SK-N-SH treated with all-trans-retinoic acid at 6 μM for 48 hours (cell line): ENCODE results near the gene TRABD2B.

ENCODE experiments used
- ATAC-seq: fragments of 200-7000 bp; cut with Tn5 transposase; 3 replicates; pipeline ENCODE4 v1.9.1; 2020; ENCODE audit warnings: mild to moderate bottlenecking, moderate library complexity
- BACH2 ChIP-seq: fragments of 250-450 bp; sonication (Bioruptor Pico); IDR thresholded peaks from 2 replicates; pipeline ENCODE4 v1.9.0; 2021; ENCODE audit warnings: mild to moderate bottlenecking, borderline replicate concordance
- CSDC2 ChIP-seq: fragments of 250-450 bp; sonication (Bioruptor Pico); IDR thresholded peaks from 2 replicates; pipeline ENCODE4 v1.5.0; 2020; ENCODE audit warnings: mild to moderate bottlenecking, moderate library complexity
- ESRRG ChIP-seq: fragments of 250-450 bp; sonication (Bioruptor Pico); IDR thresholded peaks from 2 replicates; pipeline ENCODE4 v1.6.1; 2021; ENCODE audit warnings: mild to moderate bottlenecking
- GLIS3 ChIP-seq: fragments of 250-450 bp; sonication (Bioruptor Pico); IDR thresholded peaks from 2 replicates; pipeline ENCODE4 v1.5.0; 2020; ENCODE audit warnings: mild to moderate bottlenecking, moderate library complexity
- ISL1 ChIP-seq: fragments of 250-450 bp; sonication (Bioruptor Pico); IDR thresholded peaks from 2 replicates; pipeline ENCODE4 v2.1.2; 2022; ENCODE audit warnings: mild to moderate bottlenecking, moderate library complexity
- OSR1 ChIP-seq: fragments of 250-450 bp; sonication (Bioruptor Pico); IDR thresholded peaks from 2 replicates; pipeline ENCODE4 v1.8.0; 2022; ENCODE audit warnings: moderate library complexity, mild to moderate bottlenecking, inconsistent platforms
- PPARA ChIP-seq: fragments of 250-450 bp; sonication (Bioruptor Pico); IDR thresholded peaks from 2 replicates; pipeline ENCODE4 v1.5.0; 2020; ENCODE audit warnings: mild to moderate bottlenecking, borderline replicate concordance
- RARB ChIP-seq: fragments of 250-450 bp; sonication (Bioruptor Pico); IDR thresholded peaks from 2 replicates; pipeline ENCODE4 v1.8.0; 2021; ENCODE audit warnings: mild to moderate bottlenecking, moderate library complexity
- TCF4 ChIP-seq: fragments of 250-450 bp; sonication (Bioruptor Pico); IDR thresholded peaks from 2 replicates; pipeline ENCODE4 v1.8.0; 2021; ENCODE audit warnings: mild to moderate bottlenecking, moderate library complexity, borderline replicate concordance
- TOX ChIP-seq: fragments of 250-450 bp; sonication (Bioruptor Pico); IDR thresholded peaks from 2 replicates; pipeline ENCODE4 v1.8.0; 2021; ENCODE audit warnings: mild to moderate bottlenecking, moderate library complexity, borderline replicate concordance
- TSHZ2 ChIP-seq: fragments of 250-450 bp; sonication (Bioruptor Pico); IDR thresholded peaks from 2 replicates; pipeline ENCODE4 v1.5.0; 2020; ENCODE audit warnings: mild to moderate bottlenecking, moderate library complexity
- ZC3H10 ChIP-seq: fragments of 250-450 bp; sonication (Bioruptor Pico); IDR thresholded peaks from 2 replicates; pipeline ENCODE4 v1.5.1; 2021; ENCODE audit warnings: mild to moderate bottlenecking, moderate library complexity
- ZFP30 ChIP-seq: fragments of 450-650 bp; formaldehyde crosslinking; IDR thresholded peaks from 2 replicates; pipeline ENCODE4 v1.5.0; 2022; ENCODE audit warnings: mild to moderate bottlenecking, moderate library complexity
- ZNF565 ChIP-seq: fragments of 450-650 bp; formaldehyde crosslinking; conservative IDR thresholded peaks from 2 replicates; pipeline ENCODE4 v1.5.0; 2020; ENCODE audit warnings: low read depth, mild to moderate bottlenecking, moderate library complexity
- ZNF8 ChIP-seq: fragments of 450-650 bp; formaldehyde crosslinking; IDR thresholded peaks from 2 replicates; pipeline ENCODE4 v1.5.0; 2020; ENCODE audit warnings: mild to moderate bottlenecking, moderate library complexity
- TF ChIP-seq, protein P1 (sequence below): fragments of 250-450 bp; sonication (Bioruptor Pico); IDR thresholded peaks from 2 replicates; pipeline ENCODE4 v1.8.0; 2021; ENCODE audit warnings: low read depth, mild to moderate bottlenecking, moderate library complexity, borderline replicate concordance
- TF ChIP-seq, protein P2 (sequence below): fragments of 250-450 bp; sonication (Bioruptor Pico); IDR thresholded peaks from 2 replicates; pipeline ENCODE4 v1.8.0; 2020; ENCODE audit warnings: mild to moderate bottlenecking, moderate library complexity, borderline replicate concordance
- TF ChIP-seq, protein P3 (sequence below): fragments of 250-450 bp; sonication (Bioruptor Pico); IDR thresholded peaks from 2 replicates; pipeline ENCODE4 v1.5.1; 2021; ENCODE audit warnings: mild to moderate bottlenecking, moderate library complexity
- TF ChIP-seq, protein P4 (sequence below): fragments of 250-450 bp; sonication (Bioruptor Pico); IDR thresholded peaks from 2 replicates; pipeline ENCODE4 v1.5.1; 2020; ENCODE audit warnings: low read depth, mild to moderate bottlenecking, moderate library complexity

TRABD2B gene

GRCh38 chr1:47751193-47751592 is 246.0 kb downstream of the TRABD2B start (continued):
- TF ChIP-seq ZFP30 (CRISPR knock-in tag) (no peak), ZC3H10 (no peak), OSR1 (CRISPR knock-in tag) (no peak)
- TF ChIP-seq, protein P1, sequence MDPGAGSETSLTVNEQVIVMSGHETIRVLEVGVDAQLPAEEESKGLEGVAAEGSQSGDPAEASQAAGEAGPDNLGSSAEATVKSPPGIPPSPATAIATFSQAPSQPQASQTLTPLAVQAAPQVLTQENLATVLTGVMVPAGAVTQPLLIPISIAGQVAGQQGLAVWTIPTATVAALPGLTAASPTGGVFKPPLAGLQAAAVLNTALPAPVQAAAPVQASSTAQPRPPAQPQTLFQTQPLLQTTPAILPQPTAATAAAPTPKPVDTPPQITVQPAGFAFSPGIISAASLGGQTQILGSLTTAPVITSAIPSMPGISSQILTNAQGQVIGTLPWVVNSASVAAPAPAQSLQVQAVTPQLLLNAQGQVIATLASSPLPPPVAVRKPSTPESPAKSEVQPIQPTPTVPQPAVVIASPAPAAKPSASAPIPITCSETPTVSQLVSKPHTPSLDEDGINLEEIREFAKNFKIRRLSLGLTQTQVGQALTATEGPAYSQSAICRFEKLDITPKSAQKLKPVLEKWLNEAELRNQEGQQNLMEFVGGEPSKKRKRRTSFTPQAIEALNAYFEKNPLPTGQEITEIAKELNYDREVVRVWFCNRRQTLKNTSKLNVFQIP = no peak

- no peak for ATAC-seq
- TF ChIP-seq ESRRG (CRISPR knock-in tag) = no peak
- TF ChIP-seq TSHZ2 (CRISPR knock-in tag) = no peak
- TF ChIP-seq CSDC2 (CRISPR knock-in tag) = no peak
- no peak for TF ChIP-seq TCF4
- TF ChIP-seq, protein P2, sequence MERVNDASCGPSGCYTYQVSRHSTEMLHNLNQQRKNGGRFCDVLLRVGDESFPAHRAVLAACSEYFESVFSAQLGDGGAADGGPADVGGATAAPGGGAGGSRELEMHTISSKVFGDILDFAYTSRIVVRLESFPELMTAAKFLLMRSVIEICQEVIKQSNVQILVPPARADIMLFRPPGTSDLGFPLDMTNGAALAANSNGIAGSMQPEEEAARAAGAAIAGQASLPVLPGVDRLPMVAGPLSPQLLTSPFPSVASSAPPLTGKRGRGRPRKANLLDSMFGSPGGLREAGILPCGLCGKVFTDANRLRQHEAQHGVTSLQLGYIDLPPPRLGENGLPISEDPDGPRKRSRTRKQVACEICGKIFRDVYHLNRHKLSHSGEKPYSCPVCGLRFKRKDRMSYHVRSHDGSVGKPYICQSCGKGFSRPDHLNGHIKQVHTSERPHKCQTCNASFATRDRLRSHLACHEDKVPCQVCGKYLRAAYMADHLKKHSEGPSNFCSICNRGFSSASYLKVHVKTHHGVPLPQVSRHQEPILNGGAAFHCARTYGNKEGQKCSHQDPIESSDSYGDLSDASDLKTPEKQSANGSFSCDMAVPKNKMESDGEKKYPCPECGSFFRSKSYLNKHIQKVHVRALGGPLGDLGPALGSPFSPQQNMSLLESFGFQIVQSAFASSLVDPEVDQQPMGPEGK (CRISPR knock-in tag) = no peak
- no peak for TF ChIP-seq ZNF565 (CRISPR knock-in tag)
- TF ChIP-seq OSR1 (CRISPR knock-in tag) = no peak
- no peak for TF ChIP-seq ZNF8 (CRISPR knock-in tag)
- TF ChIP-seq ISL1 = no peak
- TF ChIP-seq RARB (CRISPR knock-in tag) = no peak
- no peak for TF ChIP-seq GLIS3 (CRISPR knock-in tag)
- TF ChIP-seq, protein P3, sequence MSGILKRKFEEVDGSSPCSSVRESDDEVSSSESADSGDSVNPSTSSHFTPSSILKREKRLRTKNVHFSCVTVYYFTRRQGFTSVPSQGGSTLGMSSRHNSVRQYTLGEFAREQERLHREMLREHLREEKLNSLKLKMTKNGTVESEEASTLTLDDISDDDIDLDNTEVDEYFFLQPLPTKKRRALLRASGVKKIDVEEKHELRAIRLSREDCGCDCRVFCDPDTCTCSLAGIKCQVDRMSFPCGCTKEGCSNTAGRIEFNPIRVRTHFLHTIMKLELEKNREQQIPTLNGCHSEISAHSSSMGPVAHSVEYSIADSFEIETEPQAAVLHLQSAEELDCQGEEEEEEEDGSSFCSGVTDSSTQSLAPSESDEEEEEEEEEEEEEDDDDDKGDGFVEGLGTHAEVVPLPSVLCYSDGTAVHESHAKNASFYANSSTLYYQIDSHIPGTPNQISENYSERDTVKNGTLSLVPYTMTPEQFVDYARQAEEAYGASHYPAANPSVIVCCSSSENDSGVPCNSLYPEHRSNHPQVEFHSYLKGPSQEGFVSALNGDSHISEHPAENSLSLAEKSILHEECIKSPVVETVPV (CRISPR knock-in tag) = no peak
- no peak for TF ChIP-seq BACH2
- TF ChIP-seq TOX (CRISPR knock-in tag) = no peak
- TF ChIP-seq ZC3H10 = no peak
- TF ChIP-seq, protein P4, sequence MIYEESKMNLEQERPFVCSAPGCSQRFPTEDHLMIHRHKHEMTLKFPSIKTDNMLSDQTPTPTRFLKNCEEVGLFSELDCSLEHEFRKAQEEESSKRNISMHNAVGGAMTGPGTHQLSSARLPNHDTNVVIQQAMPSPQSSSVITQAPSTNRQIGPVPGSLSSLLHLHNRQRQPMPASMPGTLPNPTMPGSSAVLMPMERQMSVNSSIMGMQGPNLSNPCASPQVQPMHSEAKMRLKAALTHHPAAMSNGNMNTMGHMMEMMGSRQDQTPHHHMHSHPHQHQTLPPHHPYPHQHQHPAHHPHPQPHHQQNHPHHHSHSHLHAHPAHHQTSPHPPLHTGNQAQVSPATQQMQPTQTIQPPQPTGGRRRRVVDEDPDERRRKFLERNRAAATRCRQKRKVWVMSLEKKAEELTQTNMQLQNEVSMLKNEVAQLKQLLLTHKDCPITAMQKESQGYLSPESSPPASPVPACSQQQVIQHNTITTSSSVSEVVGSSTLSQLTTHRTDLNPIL = no peak
- TF ChIP-seq PPARA (CRISPR knock-in tag) = no peak
- TF ChIP-seq, all 23 proteins: peak for 0
Measured at GRCh38 chr1:47745715-47746609, 251.2 kb downstream of the TRABD2B start.

DNA sequence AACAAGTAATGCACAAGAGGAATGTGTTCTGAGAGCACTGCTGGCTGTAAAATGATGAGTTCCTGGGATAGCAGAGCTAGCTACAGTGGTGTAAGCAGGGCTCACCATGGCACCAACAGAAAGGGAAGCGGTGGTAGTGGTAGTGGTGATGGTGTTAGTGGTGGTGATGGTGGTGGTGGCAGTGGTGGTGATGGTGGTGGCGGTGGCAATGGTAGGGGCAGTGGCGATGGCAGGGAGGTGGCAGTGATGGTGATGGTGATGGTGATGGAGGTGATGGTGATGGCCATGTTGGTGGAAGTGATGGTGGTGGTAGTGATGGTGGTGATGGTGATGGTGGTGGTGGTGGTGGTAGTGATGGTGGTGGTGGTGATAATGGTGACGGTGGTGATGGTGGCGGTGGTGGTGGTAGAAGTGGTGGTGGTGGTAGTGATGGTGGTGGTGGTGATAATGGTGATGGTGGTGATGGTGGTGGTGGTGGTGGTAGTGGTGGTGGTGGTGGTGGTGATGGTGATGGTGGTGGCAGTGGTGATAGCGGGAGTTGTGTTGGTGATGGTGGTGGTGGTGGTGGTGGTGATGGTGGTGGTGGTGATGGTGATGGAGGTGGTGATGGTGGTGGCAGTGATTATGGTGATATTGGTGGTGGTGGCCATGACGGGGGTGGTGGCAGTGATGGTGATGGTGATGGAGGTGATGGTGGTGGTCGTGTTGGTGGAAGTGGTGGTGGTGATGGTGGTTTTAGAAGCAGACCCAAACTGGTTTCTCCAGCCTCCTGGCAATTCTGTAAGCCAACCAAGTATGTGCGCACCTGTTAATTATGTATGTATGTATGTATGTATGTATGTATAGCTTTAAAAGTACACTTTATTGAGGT is 254.1 kb downstream of the TRABD2B start:
- no peak for ATAC-seq
- TF ChIP-seq TCF4 (no peak), OSR1 (CRISPR knock-in tag) (no peak), ZFP30 (CRISPR knock-in tag) (no peak), CSDC2 (CRISPR knock-in tag) (no peak)
